ENCODE data around the gene ENO4.

The ENO4 gene

GRCh38 chr10:116918583-116918982 is 69.3 kb downstream of the ENO4 start:
- no peak overlapping the region for H3K4me3 ChIP-seq (ENCODE audit: low read depth, low read length)
- H3K36me3 ChIP-seq: peaks cover 26% of the 10 kb centered on the region
- H3K27me3 ChIP-seq (ENCODE audit: insufficient read depth, low read depth, severe bottlenecking): no peaks in the 10 kb centered on the region
- H3K27ac ChIP-seq: no peak overlapping the region
- H3K9me3 ChIP-seq (ENCODE audit: severe bottlenecking): no peaks in the 10 kb centered on the region
- no peak for TF ChIP-seq CTCF (IDR thresholded peaks at IDR 0.05; ENCODE audit: low read depth, low read length)
- no peak for DNase-seq

- Histone ChIP-seq H3K27me3 (ENCODE audit: insufficient read depth, low read depth, severe bottlenecking) (no peaks in the 10 kb centered on the region), H3K9me3 (ENCODE audit: severe bottlenecking) (no peaks in the 10 kb centered on the region), H3K27ac (no peak overlapping the region), H3K36me3 (peaks cover 21% of the 10 kb centered on the region), H3K4me3 (ENCODE audit: low read depth, low read length) (no peak overlapping the region)
- TF ChIP-seq CTCF (IDR thresholded peaks at IDR 0.05; ENCODE audit: low read depth, low read length): no peak
- no peak for DNase-seq
Observed at GRCh38 chr10:116919164-116919563, 69.9 kb downstream of the ENO4 start.

- peaks cover 17% of the 10 kb centered on the region for H3K36me3 ChIP-seq
- no peak for DNase-seq
- H3K27ac ChIP-seq: no peak overlapping the region
- no peak overlapping the region for H3K4me3 ChIP-seq (ENCODE audit: low read depth, low read length)
- no peak for TF ChIP-seq CTCF (IDR thresholded peaks at IDR 0.05; ENCODE audit: low read depth, low read length)
- no peaks in the 10 kb centered on the region for H3K9me3 ChIP-seq (ENCODE audit: severe bottlenecking)
- H3K27me3 ChIP-seq (ENCODE audit: insufficient read depth, low read depth, severe bottlenecking): no peaks in the 10 kb centered on the region
Observed at GRCh38 chr10:116919706-116920105, 70.4 kb downstream of the ENO4 start.

GRCh38 chr10:116925056-116925455 is 75.8 kb downstream of the ENO4 start:
- no peak overlapping the region for H3K27ac ChIP-seq
- no peaks in the 10 kb centered on the region for H3K9me3 ChIP-seq (ENCODE audit: severe bottlenecking)
- no peak for DNase-seq
- no peaks in the 10 kb centered on the region for H3K27me3 ChIP-seq (ENCODE audit: insufficient read depth, low read depth, severe bottlenecking)
- TF ChIP-seq CTCF (IDR thresholded peaks at IDR 0.05; ENCODE audit: low read depth, low read length): no peak
- H3K36me3 ChIP-seq: peaks cover 29% of the 10 kb centered on the region
- H3K4me3 ChIP-seq (ENCODE audit: low read depth, low read length): no peak overlapping the region

GRCh38 chr10:116926426-116926825 is 77.1 kb downstream of the ENO4 start:
- Histone ChIP-seq H3K4me3 (ENCODE audit: low read depth, low read length) (no peak overlapping the region), H3K36me3 (peaks cover 21% of the 10 kb centered on the region), H3K9me3 (ENCODE audit: severe bottlenecking) (no peaks in the 10 kb centered on the region), H3K27me3 (ENCODE audit: insufficient read depth, low read depth, severe bottlenecking) (no peaks in the 10 kb centered on the region), H3K27ac (no peak overlapping the region)
- DNase-seq: no peak
- TF ChIP-seq CTCF (IDR thresholded peaks at IDR 0.05; ENCODE audit: low read depth, low read length): no peak

GRCh38 chr10:116931806-116932205 is 82.5 kb downstream of the ENO4 start:
- Histone ChIP-seq H3K9me3 (ENCODE audit: severe bottlenecking) (no peaks in the 10 kb centered on the region), H3K4me3 (ENCODE audit: low read depth, low read length) (no peak overlapping the region), H3K27ac (no peak overlapping the region), H3K27me3 (ENCODE audit: insufficient read depth, low read depth, severe bottlenecking) (no peaks in the 10 kb centered on the region), H3K36me3 (peaks cover 22% of the 10 kb centered on the region)
- TF ChIP-seq CTCF (IDR thresholded peaks at IDR 0.05; ENCODE audit: low read depth, low read length): no peak
- no peak for DNase-seq
